Esophagus mucosa (tissue), 1 donor: Measurements from ENCODE around the gene OSTN. TPM values are rescaled to one million over a fixed set of nuclear protein-coding genes. Genes with fewer than 3 reads are reported as not detected.

Experiments
- ATAC-seq: fragments of 200-7000 bp; cut with Tn5 transposase; one replicate; pipeline ENCODE4 v1.9.1; 2020
- total RNA-seq: library from RNA; stranded (reverse); gene quantifications from one replicate; pipeline ENCODE4 v1.2.4, GENCODE V29; 2023
- donor health status: DM: yes; HTN: yes; CAD: no.

OSTN gene
- total RNA-seq, 1 donor from 2014 or later: not detected

DNA sequence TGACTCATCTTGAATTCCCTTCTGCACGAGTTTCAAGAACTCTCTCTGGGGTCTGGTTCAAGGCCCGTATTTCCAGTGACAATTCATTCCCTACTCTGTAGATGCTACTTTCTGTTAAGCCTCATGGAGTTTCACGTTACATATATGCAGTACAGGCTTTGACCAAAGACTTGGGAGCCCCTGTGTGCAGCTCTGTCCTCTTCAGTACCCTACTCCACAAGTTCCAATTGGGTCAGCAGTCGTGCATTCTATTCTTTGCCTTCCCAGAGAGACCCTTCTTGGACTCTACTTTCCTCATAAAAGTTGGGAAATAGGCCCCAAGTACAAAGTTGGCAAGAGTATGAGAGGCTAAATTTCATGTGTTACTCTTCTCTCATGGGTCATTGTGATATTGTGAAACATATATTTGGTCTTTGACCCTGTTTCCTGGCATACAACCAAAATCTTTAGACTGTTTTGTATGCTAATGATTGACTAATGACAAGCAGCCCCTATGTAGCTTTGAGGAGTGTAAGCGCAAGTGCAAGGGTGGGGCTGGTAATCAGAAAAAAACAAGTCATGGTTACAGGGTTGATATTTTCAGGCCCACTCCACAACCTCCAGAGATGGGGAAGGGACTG lies 115.2 kb downstream of the OSTN start:
- no peak for ATAC-seq

Other genes with a start within 250 kb of the OSTN start
- 18.7 TPM for gene CCDC50, start 130.2 kb downstream of the OSTN start, total RNA-seq
- gene UTS2B, start 131.3 kb downstream of the OSTN start, total RNA-seq: not detected